Stimulated activated CD4-positive, alpha-beta T cell treated with anti-CD3 and anti-CD28 coated beads, Interleukin-4, amount 100 ng/mL, for 1 hour (primary cell): ENCODE results near the gene SRSF11.

ENCODE experiments used
- DNase-seq: peaks from one replicate; pipeline ENCODE4 v3.0.0-alpha.2; 2020

Gene SRSF11

GRCh38 chr1:70224954-70225353, 3.8 kb downstream of the SRSF11 start:
- DNase-seq = no peak

- DNase-seq = no peak
Measured at GRCh38 chr1:70227439-70227838, 6.3 kb downstream of the SRSF11 start.

- DNase-seq = no peak
Measured at GRCh38 chr1:70228670-70229069, 7.5 kb downstream of the SRSF11 start.

- no peak for DNase-seq
Measured at GRCh38 chr1:70231475-70231874, 10.3 kb downstream of the SRSF11 start.

GRCh38 chr1:70234733-70235132, 13.6 kb downstream of the SRSF11 start:
- DNase-seq = no peak

GRCh38 chr1:70239940-70240339, 18.8 kb downstream of the SRSF11 start:
- DNase-seq = no peak

GRCh38 chr1:70247122-70247521, 25.9 kb downstream of the SRSF11 start:
- no peak for DNase-seq

- DNase-seq = no peak
Measured at GRCh38 chr1:70247768-70248167, 26.6 kb downstream of the SRSF11 start.

GRCh38 chr1:70248729-70249128, 27.5 kb downstream of the SRSF11 start:
- DNase-seq = no peak

- no peak for DNase-seq
Measured at GRCh38 chr1:70256664-70257063, 35.5 kb downstream of the SRSF11 start.

- no peak for DNase-seq
Measured at GRCh38 chr1:70264839-70265238, 43.7 kb downstream of the SRSF11 start.

GRCh38 chr1:70265946-70266345, 44.8 kb downstream of the SRSF11 start:
- no peak for DNase-seq

- no peak for DNase-seq
Measured at GRCh38 chr1:70277875-70278274, 56.7 kb downstream of the SRSF11 start.

GRCh38 chr1:70278710-70279109, 57.5 kb downstream of the SRSF11 start:
- no peak for DNase-seq

- DNase-seq = no peak
Measured at GRCh38 chr1:70284366-70284765, 63.2 kb downstream of the SRSF11 start.

GRCh38 chr1:70286453-70286852, 65.3 kb downstream of the SRSF11 start:
- DNase-seq = no peak

GRCh38 chr1:70288166-70288565, 67.0 kb downstream of the SRSF11 start:
- DNase-seq = no peak

GRCh38 chr1:70290218-70290617, 69.0 kb downstream of the SRSF11 start:
- no peak for DNase-seq

GRCh38 chr1:70293186-70293843, 72.1 kb downstream of the SRSF11 start:
- no peak for DNase-seq

GRCh38 chr1:70295749-70296148, 74.6 kb downstream of the SRSF11 start:
- no peak for DNase-seq

GRCh38 chr1:70299472-70299871, 78.3 kb downstream of the SRSF11 start:
- no peak for DNase-seq
